ENCODE measurements around the gene NUBPL.
A peak's percentile ranks its signal among the peaks of the same experiment; 100 is the strongest.

DNA sequence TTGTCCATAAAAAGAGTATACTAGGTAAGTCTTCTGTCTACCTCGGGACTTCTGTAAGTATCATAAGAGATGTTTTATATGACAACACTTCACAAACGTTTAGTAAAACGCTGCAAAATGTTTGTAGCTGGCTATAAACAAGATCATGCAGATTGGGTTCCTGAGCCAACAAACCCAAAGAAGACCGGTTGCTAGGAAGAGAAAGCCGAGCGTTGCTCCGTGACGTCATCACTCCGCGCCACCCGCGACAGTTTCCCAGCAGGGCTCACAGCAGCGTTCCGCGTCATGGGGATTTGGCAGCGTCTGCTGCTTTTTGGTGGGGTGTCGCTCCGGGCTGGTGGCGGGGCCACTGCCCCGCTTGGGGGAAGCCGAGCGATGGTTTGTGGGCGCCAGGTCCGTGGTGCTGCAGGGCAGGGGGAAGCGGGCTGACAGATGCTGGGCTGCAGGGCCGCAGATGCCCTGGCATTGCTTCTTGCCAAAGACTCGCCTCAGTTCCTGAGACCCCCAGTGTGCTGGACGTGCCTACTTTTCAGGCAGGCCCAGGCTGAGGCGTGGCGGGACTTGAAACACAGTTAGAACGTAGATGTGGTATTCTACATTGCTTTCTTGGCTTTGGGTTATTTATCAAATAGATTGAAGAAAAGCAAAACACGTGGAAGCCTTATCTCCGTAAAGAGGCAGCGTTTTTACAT lies at the start of gene NUBPL:
- TF ChIP-seq, protein P1, sequence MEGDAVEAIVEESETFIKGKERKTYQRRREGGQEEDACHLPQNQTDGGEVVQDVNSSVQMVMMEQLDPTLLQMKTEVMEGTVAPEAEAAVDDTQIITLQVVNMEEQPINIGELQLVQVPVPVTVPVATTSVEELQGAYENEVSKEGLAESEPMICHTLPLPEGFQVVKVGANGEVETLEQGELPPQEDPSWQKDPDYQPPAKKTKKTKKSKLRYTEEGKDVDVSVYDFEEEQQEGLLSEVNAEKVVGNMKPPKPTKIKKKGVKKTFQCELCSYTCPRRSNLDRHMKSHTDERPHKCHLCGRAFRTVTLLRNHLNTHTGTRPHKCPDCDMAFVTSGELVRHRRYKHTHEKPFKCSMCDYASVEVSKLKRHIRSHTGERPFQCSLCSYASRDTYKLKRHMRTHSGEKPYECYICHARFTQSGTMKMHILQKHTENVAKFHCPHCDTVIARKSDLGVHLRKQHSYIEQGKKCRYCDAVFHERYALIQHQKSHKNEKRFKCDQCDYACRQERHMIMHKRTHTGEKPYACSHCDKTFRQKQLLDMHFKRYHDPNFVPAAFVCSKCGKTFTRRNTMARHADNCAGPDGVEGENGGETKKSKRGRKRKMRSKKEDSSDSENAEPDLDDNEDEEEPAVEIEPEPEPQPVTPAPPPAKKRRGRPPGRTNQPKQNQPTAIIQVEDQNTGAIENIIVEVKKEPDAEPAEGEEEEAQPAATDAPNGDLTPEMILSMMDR (IDR thresholded peaks at IDR 0.05): peak in 1 of 3 donors; percentile 59
- TF ChIP-seq POLR2A (IDR thresholded peaks at IDR 0.05): no peak

Data from lower leg skin (tissue), 3 donors.